ENCODE measurements around the gene DOC2B.
"Not testable (repeated sequence)": the region's sequence is repeated elsewhere in the genome, so short reads cannot be mapped to it uniquely, and the experiment has no call there.

- TF ChIP-seq CTCF (optimal IDR thresholded peaks at IDR 0.05 in 1 of 3, IDR thresholded peaks at IDR 0.05 in 1 of 3, conservative IDR thresholded peaks at IDR 0.05 in 1 of 3; ENCODE audit: extremely low read depth in 1 of 3, insufficient read depth in 2 of 3, low read length in 3 of 3); EZH2 (IDR thresholded peaks at IDR 0.05; ENCODE audit: low read length): not testable (repeated sequence)
These were observed 47.5 kb downstream of the DOC2B start for GRCh38 chr17:133932-134331.
